Measurements from ENCODE around the gene P2RX6.

The P2RX6 gene

GRCh38 chr22:21009638-21010425, 5.1 kb upstream of the P2RX6 start:
- DNase-seq (ENCODE audit: insufficient read length, low spot score) (no peak), FAIRE-seq (no peak)
- no peak for TF ChIP-seq POLR2A (IDR thresholded peaks at IDR 0.05; ENCODE audit: low read depth, low read length)

GRCh38 chr22:21010426-21011113, 4.4 kb upstream of the P2RX6 start:
- TF ChIP-seq POLR2A (IDR thresholded peaks at IDR 0.05; ENCODE audit: low read depth, low read length) = no peak
- no peak for DNase-seq (ENCODE audit: insufficient read length, low spot score)
- no peak for FAIRE-seq

GRCh38 chr22:21012446-21013407, 2.2 kb upstream of the P2RX6 start:
- FAIRE-seq (no peak), DNase-seq (ENCODE audit: insufficient read length, low spot score) (no peak)
- no peak for TF ChIP-seq POLR2A (IDR thresholded peaks at IDR 0.05; ENCODE audit: low read depth, low read length)

- DNase-seq (ENCODE audit: insufficient read length, low spot score) (no peak), FAIRE-seq (no peak)
- TF ChIP-seq POLR2A (IDR thresholded peaks at IDR 0.05; ENCODE audit: low read depth, low read length) = no peak
These were observed 1.2 kb upstream of the P2RX6 start for GRCh38 chr22:21013657-21014201.

- FAIRE-seq = no peak
- DNase-seq (ENCODE audit: insufficient read length, low spot score) = peak; percentile 59
- peak; percentile 45; the same call in 1 of the 2 replicates for TF ChIP-seq POLR2A (IDR thresholded peaks at IDR 0.05; ENCODE audit: low read depth, low read length)
These were observed 701 bp upstream of the P2RX6 start for GRCh38 chr22:21014202-21014725.

GRCh38 chr22:21015466-21016006, 571 bp downstream of the P2RX6 start:
- DNase-seq (ENCODE audit: insufficient read length, low spot score) (no peak), FAIRE-seq (no peak)
- TF ChIP-seq POLR2A (IDR thresholded peaks at IDR 0.05; ENCODE audit: low read depth, low read length) = no peak

- no peak for FAIRE-seq
- no peak for TF ChIP-seq POLR2A (IDR thresholded peaks at IDR 0.05; ENCODE audit: low read depth, low read length)
- DNase-seq (ENCODE audit: insufficient read length, low spot score) = no peak
These were observed 1.9 kb downstream of the P2RX6 start for GRCh38 chr22:21016644-21017420.

- DNase-seq (ENCODE audit: insufficient read length, low spot score) = no peak
- TF ChIP-seq POLR2A (IDR thresholded peaks at IDR 0.05; ENCODE audit: low read depth, low read length) = no peak
- no peak for FAIRE-seq
These were observed 3.3 kb downstream of the P2RX6 start for GRCh38 chr22:21018314-21018713.

- DNase-seq (ENCODE audit: insufficient read length, low spot score) (no peak), FAIRE-seq (no peak)
- no peak for TF ChIP-seq POLR2A (IDR thresholded peaks at IDR 0.05; ENCODE audit: low read depth, low read length)
These were observed 6.0 kb downstream of the P2RX6 start for GRCh38 chr22:21020802-21021429.

- DNase-seq (ENCODE audit: insufficient read length, low spot score) (no peak), FAIRE-seq (no peak)
- no peak for TF ChIP-seq POLR2A (IDR thresholded peaks at IDR 0.05; ENCODE audit: low read depth, low read length)
These were observed 7.5 kb downstream of the P2RX6 start for GRCh38 chr22:21022507-21022906.

- no peak for DNase-seq (ENCODE audit: insufficient read length, low spot score)
- TF ChIP-seq POLR2A (IDR thresholded peaks at IDR 0.05; ENCODE audit: low read depth, low read length) = no peak
- no peak for FAIRE-seq
These were observed 8.1 kb downstream of the P2RX6 start for GRCh38 chr22:21022955-21023614.

- DNase-seq (ENCODE audit: insufficient read length, low spot score) (no peak), FAIRE-seq (no peak)
- no peak for TF ChIP-seq POLR2A (IDR thresholded peaks at IDR 0.05; ENCODE audit: low read depth, low read length)
These were observed 10.3 kb downstream of the P2RX6 start for GRCh38 chr22:21025266-21025665.
